Astrocyte (in vitro differentiated cells and primary cell): Measurements from ENCODE around the gene CEP20.

Experiments used
- CTCF ChIP-seq: IDR thresholded peaks from 2 replicates; pipeline ENCODE4 v1.5.1; 2011; ENCODE audit warnings: low read depth, mild to moderate bottlenecking, inconsistent platforms, low read length, moderate library complexity; ENCODE audit not compliant: insufficient read depth
- EZH2 ChIP-seq: IDR thresholded peaks from 2 replicates; pipeline ENCODE4 v1.6.1; 2012; ENCODE audit warnings: mild to moderate bottlenecking, low read length, inconsistent platforms; ENCODE audit not compliant: insufficient read depth

DNA sequence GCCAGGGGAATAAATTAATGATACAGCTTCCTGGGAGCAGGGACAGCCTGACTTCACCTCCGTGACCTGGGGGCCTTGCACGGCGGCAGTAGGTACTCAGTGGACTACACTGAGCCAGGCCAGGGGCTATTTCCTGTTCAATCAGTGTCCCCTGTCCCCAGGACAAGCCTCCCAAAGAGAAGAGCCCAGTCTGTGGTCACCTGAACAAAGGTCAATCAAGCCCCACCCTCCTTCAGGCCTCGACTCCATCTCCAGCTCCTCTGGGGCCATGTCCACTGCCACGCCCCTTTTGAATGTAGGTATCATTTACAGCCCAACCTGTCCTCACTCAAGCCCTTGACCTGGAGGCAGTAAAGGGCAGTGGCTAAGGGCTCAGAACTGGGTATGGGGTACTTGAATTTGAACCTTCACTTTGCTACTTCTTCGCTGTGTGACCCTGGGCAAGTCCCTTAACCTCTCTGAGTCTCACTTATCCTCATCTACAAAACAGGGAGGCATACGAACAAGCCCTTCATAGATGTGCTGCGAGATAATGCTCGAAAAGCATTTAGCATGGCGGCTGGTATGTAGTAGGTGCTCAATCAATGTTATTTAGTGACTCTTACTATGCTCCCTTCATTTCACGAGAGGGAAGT is 60.6 kb downstream of the CEP20 start:
- TF ChIP-seq CTCF (no peak), EZH2 (no peak)
